Measurements from ENCODE around the gene SHTN1.

SHTN1 gene

DNA sequence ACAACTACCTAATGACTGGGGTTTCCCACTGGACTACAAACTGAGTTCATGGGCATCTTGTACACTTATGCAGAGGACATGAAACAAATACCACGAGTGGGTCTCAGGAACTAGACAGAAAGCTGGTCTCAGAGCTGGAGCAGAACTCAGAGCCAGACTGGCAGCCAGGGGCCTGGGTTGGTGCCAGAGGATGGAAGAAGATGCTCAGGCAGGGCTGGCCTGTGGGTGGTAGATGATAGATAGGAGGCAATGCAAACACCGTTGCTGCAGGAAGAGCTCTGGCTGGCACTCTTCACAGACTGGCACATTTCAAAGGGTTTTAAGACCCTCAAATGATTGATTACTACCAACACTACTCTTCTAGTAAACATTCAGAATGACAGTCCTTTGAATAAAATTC lies 126.9 kb downstream of the SHTN1 start:
- Mint-ChIP-seq H3K27ac (no peak overlapping the region), H3K27me3 (peaks cover 4% of the 10 kb centered on the region), H3K4me1 (no peaks in the 10 kb centered on the region), H3K4me3 (no peak overlapping the region), H3K36me3 (no peaks in the 10 kb centered on the region), H3K9me3 (no peaks in the 10 kb centered on the region)

GRCh38 chr10:116877391-116877790 lies 127.6 kb downstream of the SHTN1 start:
- no peak overlapping the region for H3K27ac Mint-ChIP-seq
- peaks cover 3% of the 10 kb centered on the region for H3K9me3 Mint-ChIP-seq
- no peaks in the 10 kb centered on the region for H3K4me1 Mint-ChIP-seq
- peaks cover 2% of the 10 kb centered on the region for H3K27me3 Mint-ChIP-seq
- H3K36me3 Mint-ChIP-seq: no peaks in the 10 kb centered on the region
- H3K4me3 Mint-ChIP-seq: no peak overlapping the region

- Mint-ChIP-seq H3K27ac (no peak overlapping the region), H3K4me3 (no peak overlapping the region), H3K27me3 (peaks cover 2% of the 10 kb centered on the region), H3K36me3 (no peaks in the 10 kb centered on the region), H3K4me1 (no peaks in the 10 kb centered on the region), H3K9me3 (peaks cover 6% of the 10 kb centered on the region)
Measured at GRCh38 chr10:116875897-116876296, 129.1 kb downstream of the SHTN1 start.

DNA sequence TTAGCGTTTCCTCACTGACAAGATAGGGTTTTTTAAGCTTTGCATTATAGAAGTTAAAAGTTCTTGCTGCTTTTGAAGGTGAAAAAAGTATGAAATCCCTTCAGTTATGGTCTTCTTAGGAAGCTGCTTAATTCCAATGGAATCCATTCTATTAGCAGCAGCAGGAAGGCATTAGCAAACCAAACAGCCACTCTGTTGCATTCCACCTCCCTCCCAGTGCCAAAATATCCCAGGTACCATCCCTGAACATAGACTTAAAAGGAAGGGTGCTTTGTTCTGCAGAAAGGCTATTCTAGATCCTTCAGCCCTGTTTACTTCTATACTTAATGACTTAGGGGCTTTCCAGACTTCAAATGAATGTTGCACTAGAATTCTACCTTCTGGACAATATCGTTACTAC lies 131.9 kb downstream of the SHTN1 start:
- Mint-ChIP-seq H3K9me3 (peaks cover 6% of the 10 kb centered on the region), H3K4me1 (no peaks in the 10 kb centered on the region), H3K27ac (no peak overlapping the region), H3K4me3 (no peak overlapping the region), H3K36me3 (no peaks in the 10 kb centered on the region), H3K27me3 (peaks cover 2% of the 10 kb centered on the region)

- Mint-ChIP-seq H3K9me3 (peaks cover 6% of the 10 kb centered on the region), H3K27me3 (peaks cover 1% of the 10 kb centered on the region), H3K4me1 (no peaks in the 10 kb centered on the region), H3K27ac (no peak overlapping the region), H3K4me3 (no peak overlapping the region), H3K36me3 (no peaks in the 10 kb centered on the region)
Measured at GRCh38 chr10:116870949-116871348, 134.0 kb downstream of the SHTN1 start.

DNA sequence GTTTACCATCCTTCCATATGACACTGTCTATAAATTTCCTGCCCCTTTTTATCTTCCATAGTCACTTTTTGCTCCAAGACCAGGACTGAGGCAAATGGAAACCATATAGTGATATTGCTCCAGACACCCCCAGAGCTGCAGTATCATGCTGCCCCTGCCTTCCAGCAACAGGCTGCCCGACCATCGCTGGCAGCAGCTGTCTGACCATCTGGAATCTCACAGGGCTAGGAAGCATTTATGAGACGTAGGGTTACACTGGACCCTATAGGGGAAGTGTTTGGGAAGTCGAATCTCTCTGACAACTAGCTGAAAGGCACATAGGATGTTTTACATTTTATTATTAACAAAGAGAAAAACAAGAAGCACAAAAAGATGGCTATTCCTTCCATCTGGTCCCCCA lies 136.3 kb downstream of the SHTN1 start:
- H3K4me3 Mint-ChIP-seq: no peak overlapping the region
- H3K9me3 Mint-ChIP-seq: peaks cover 6% of the 10 kb centered on the region
- H3K27me3 Mint-ChIP-seq: no peaks in the 10 kb centered on the region
- no peaks in the 10 kb centered on the region for H3K4me1 Mint-ChIP-seq
- no peak overlapping the region for H3K27ac Mint-ChIP-seq
- H3K36me3 Mint-ChIP-seq: no peaks in the 10 kb centered on the region

GRCh38 chr10:116868198-116868676 lies 136.8 kb downstream of the SHTN1 start:
- no peaks in the 10 kb centered on the region for H3K27me3 Mint-ChIP-seq
- H3K27ac Mint-ChIP-seq: no peak overlapping the region
- H3K9me3 Mint-ChIP-seq: peaks cover 6% of the 10 kb centered on the region
- no peak overlapping the region for H3K4me3 Mint-ChIP-seq
- H3K36me3 Mint-ChIP-seq: no peaks in the 10 kb centered on the region
- no peaks in the 10 kb centered on the region for H3K4me1 Mint-ChIP-seq

- Mint-ChIP-seq H3K4me1 (no peaks in the 10 kb centered on the region), H3K4me3 (no peak overlapping the region), H3K27me3 (peaks cover 2% of the 10 kb centered on the region), H3K27ac (no peak overlapping the region), H3K36me3 (no peaks in the 10 kb centered on the region), H3K9me3 (no peaks in the 10 kb centered on the region)
Measured at GRCh38 chr10:116866987-116867595, 137.9 kb downstream of the SHTN1 start.

GRCh38 chr10:116866066-116866465 lies 138.9 kb downstream of the SHTN1 start:
- H3K27ac Mint-ChIP-seq: no peak overlapping the region
- H3K27me3 Mint-ChIP-seq: peaks cover 2% of the 10 kb centered on the region
- H3K9me3 Mint-ChIP-seq: no peaks in the 10 kb centered on the region
- no peaks in the 10 kb centered on the region for H3K4me1 Mint-ChIP-seq
- H3K36me3 Mint-ChIP-seq: no peaks in the 10 kb centered on the region
- no peak overlapping the region for H3K4me3 Mint-ChIP-seq

- peaks cover 2% of the 10 kb centered on the region for H3K27me3 Mint-ChIP-seq
- no peaks in the 10 kb centered on the region for H3K4me1 Mint-ChIP-seq
- no peaks in the 10 kb centered on the region for H3K36me3 Mint-ChIP-seq
- no peak overlapping the region for H3K27ac Mint-ChIP-seq
- no peaks in the 10 kb centered on the region for H3K9me3 Mint-ChIP-seq
- H3K4me3 Mint-ChIP-seq: no peak overlapping the region
Measured at GRCh38 chr10:116864436-116864835, 140.6 kb downstream of the SHTN1 start.

GRCh38 chr10:116861796-116862195 lies 143.2 kb downstream of the SHTN1 start:
- no peak overlapping the region for H3K27ac Mint-ChIP-seq
- peaks cover 2% of the 10 kb centered on the region for H3K27me3 Mint-ChIP-seq
- H3K36me3 Mint-ChIP-seq: no peaks in the 10 kb centered on the region
- no peaks in the 10 kb centered on the region for H3K4me1 Mint-ChIP-seq
- H3K4me3 Mint-ChIP-seq: no peak overlapping the region
- H3K9me3 Mint-ChIP-seq: no peaks in the 10 kb centered on the region

GRCh38 chr10:116857156-116857555 lies 147.8 kb downstream of the SHTN1 start:
- no peak overlapping the region for H3K4me3 Mint-ChIP-seq
- H3K27ac Mint-ChIP-seq: no peak overlapping the region
- H3K36me3 Mint-ChIP-seq: no peaks in the 10 kb centered on the region
- peaks cover 3% of the 10 kb centered on the region for H3K27me3 Mint-ChIP-seq
- H3K4me1 Mint-ChIP-seq: no peaks in the 10 kb centered on the region
- H3K9me3 Mint-ChIP-seq: no peaks in the 10 kb centered on the region

DNA sequence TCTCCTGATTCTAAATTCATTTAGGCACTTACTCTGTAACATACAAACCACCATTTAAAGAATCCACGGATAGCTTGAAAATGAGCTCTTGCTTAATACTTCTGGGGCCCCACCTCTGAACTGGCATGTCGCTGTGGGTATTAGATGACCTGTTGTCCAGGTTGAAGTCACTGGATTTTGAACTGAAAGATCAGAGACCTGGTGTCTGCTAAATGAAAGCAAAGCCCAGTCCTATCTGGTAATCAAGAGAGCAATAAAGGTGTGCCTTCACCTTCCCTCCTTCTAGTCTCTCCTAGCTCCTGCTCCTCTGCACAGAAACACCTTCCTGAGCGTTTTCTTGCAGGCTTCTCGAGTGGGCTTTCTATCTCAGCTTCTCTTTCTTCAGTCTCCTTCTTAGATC lies 151.3 kb downstream of the SHTN1 start:
- H3K4me3 Mint-ChIP-seq: no peak overlapping the region
- H3K27me3 Mint-ChIP-seq: peaks cover 28% of the 10 kb centered on the region
- no peak overlapping the region for H3K27ac Mint-ChIP-seq
- H3K36me3 Mint-ChIP-seq: no peaks in the 10 kb centered on the region
- H3K4me1 Mint-ChIP-seq: peaks cover 2% of the 10 kb centered on the region
- H3K9me3 Mint-ChIP-seq: no peaks in the 10 kb centered on the region

DNA sequence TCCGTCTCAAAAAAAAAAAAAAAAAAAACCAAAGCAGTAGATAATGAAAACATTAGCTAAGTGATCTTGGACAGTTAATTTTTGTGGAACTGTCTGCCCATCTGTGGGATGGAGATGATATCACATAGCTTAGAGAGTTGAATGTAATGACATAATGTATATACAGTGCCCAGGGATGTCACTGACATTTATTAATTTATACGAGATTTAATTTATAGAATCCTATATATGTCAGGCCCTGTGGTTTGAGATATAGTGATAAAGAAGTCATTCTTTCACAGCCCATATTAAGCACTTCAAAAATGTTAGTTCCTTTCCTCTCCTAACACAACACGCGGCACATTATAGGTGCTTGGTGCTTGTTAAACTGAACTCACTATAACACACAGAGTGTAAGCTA lies 151.7 kb downstream of the SHTN1 start:
- Mint-ChIP-seq H3K27ac (no peak overlapping the region), H3K4me3 (no peak overlapping the region), H3K9me3 (no peaks in the 10 kb centered on the region), H3K36me3 (no peaks in the 10 kb centered on the region), H3K27me3 (peaks cover 31% of the 10 kb centered on the region), H3K4me1 (peaks cover 3% of the 10 kb centered on the region)

GRCh38 chr10:116852246-116852645 lies 152.7 kb downstream of the SHTN1 start:
- Mint-ChIP-seq H3K36me3 (no peaks in the 10 kb centered on the region), H3K9me3 (no peaks in the 10 kb centered on the region), H3K27ac (no peak overlapping the region), H3K4me3 (no peak overlapping the region), H3K27me3 (peaks cover 42% of the 10 kb centered on the region), H3K4me1 (peaks cover 7% of the 10 kb centered on the region)

GRCh38 chr10:116850058-116850611 lies 154.9 kb downstream of the SHTN1 start:
- Mint-ChIP-seq H3K36me3 (no peaks in the 10 kb centered on the region), H3K4me1 (peaks cover 7% of the 10 kb centered on the region), H3K27me3 (peaks cover 51% of the 10 kb centered on the region), H3K4me3 (no peak overlapping the region), H3K27ac (no peak overlapping the region), H3K9me3 (no peaks in the 10 kb centered on the region)
